ENCODE results near the gene UBE2I.
"Not testable (repeated sequence)": the region's sequence is repeated elsewhere in the genome, so short reads cannot be mapped to it uniquely, and the experiment has no call there.

Gene UBE2I

GRCh38 chr16:1293921-1294656 is 15.3 kb upstream of the UBE2I start:
- DNase-seq: no peak

- no peak for DNase-seq
Measured at GRCh38 chr16:1295465-1295864, 14.0 kb upstream of the UBE2I start.

GRCh38 chr16:1296688-1297017 is 12.8 kb upstream of the UBE2I start:
- not testable (repeated sequence) for DNase-seq

- peak; percentile 13 for DNase-seq
Measured at GRCh38 chr16:1297018-1297696, 12.3 kb upstream of the UBE2I start.

GRCh38 chr16:1298406-1298805 is 11.0 kb upstream of the UBE2I start:
- no peak for DNase-seq

GRCh38 chr16:1299012-1299867 is 10.2 kb upstream of the UBE2I start:
- no peak for DNase-seq

GRCh38 chr16:1299868-1300203 is 9.6 kb upstream of the UBE2I start:
- no peak for DNase-seq

- DNase-seq: peak; percentile 66
Measured at GRCh38 chr16:1300664-1301476, 8.6 kb upstream of the UBE2I start.

- DNase-seq: no peak
Measured at GRCh38 chr16:1301562-1301961, 7.9 kb upstream of the UBE2I start.

- no peak for DNase-seq
Measured at GRCh38 chr16:1305823-1306222, 3.6 kb upstream of the UBE2I start.

- no peak for DNase-seq
Measured at GRCh38 chr16:1306334-1306733, 3.1 kb upstream of the UBE2I start.

- peak; percentile 90 for DNase-seq
Measured at GRCh38 chr16:1308036-1308976, 1.1 kb upstream of the UBE2I start.

GRCh38 chr16:1309888-1310831 is 724 bp downstream of the UBE2I start:
- peak; percentile 58 for DNase-seq

- no peak for DNase-seq
Measured at GRCh38 chr16:1310832-1311200, 1.4 kb downstream of the UBE2I start.

- DNase-seq: no peak
Measured at GRCh38 chr16:1311212-1311737, 1.8 kb downstream of the UBE2I start.

GRCh38 chr16:1311738-1312466 is 2.5 kb downstream of the UBE2I start:
- DNase-seq: no peak

- DNase-seq: no peak
Measured at GRCh38 chr16:1312467-1312816, 3.0 kb downstream of the UBE2I start.

GRCh38 chr16:1312903-1313302 is 3.5 kb downstream of the UBE2I start:
- no peak for DNase-seq

- no peak for DNase-seq
Measured at GRCh38 chr16:1313721-1314369, 4.4 kb downstream of the UBE2I start.
